Activated CD4-positive, alpha-beta memory T cell treated with anti-CD3 and anti-CD28 coated beads, Interleukin-2, amount 10 ng/mL, durations not matched to agents 7 days and 5 days (primary cell): ENCODE measurements around the gene TCF7L2. TPM values are rescaled to one million over a fixed set of nuclear protein-coding genes. Genes with fewer than 3 reads are reported as not detected.
A peak's percentile ranks its signal among the peaks of the same experiment; 100 is the strongest.
"Not testable (repeated sequence)": the region's sequence is repeated elsewhere in the genome, so short reads cannot be mapped to it uniquely, and the experiment has no call there.

Source experiments
- CTCF ChIA-PET: fragments of 350-600 bp; sonication (Branson Sonifier 250); formaldehyde crosslinking; loops from one replicate; lab custom pipeline; 2021; ENCODE audit warnings: antibody characterized with exemption, inconsistent platforms; lab: Charles Lee
- POLR2A ChIA-PET: fragments of 350-600 bp; sonication (Branson Sonifier 250); formaldehyde crosslinking; loops from one replicate; lab custom pipeline; 2021; ENCODE audit warnings: antibody characterized with exemption; lab: Charles Lee
- DNase-seq: peaks from one replicate; pipeline ENCODE4 v3.0.0-alpha.2; 2020
- H3K27ac Mint-ChIP-seq: one replicate; pipeline ENCODE4 v1.8.0; 2021; ENCODE audit warnings: mild to moderate bottlenecking, mixed read lengths
- H3K27me3 Mint-ChIP-seq: one replicate; pipeline ENCODE4 v1.8.0; 2021; ENCODE audit warnings: mixed read lengths
- H3K36me3 Mint-ChIP-seq: one replicate; pipeline ENCODE4 v1.8.0; 2021; ENCODE audit warnings: low read depth, mixed read lengths
- H3K4me1 Mint-ChIP-seq: one replicate; pipeline ENCODE4 v1.8.0; 2021; ENCODE audit warnings: mixed read lengths
- H3K4me3 Mint-ChIP-seq: one replicate; pipeline ENCODE4 v1.8.0; 2021; ENCODE audit warnings: mild to moderate bottlenecking, mixed read lengths
- H3K9me3 Mint-ChIP-seq: one replicate; pipeline ENCODE4 v1.8.0; 2021; ENCODE audit warnings: mixed read lengths
- total RNA-seq, 2 experiments: library from RNA; stranded (reverse); gene quantifications; one replicate each; pipeline ENCODE4 v1.2.3, GENCODE V29; 2021

Gene TCF7L2
- total RNA-seq, 2 experiments from 2014 or later, result 0.60 to 0.76 TPM

- CTCF ChIA-PET, result no interaction called here
- H3K27me3 Mint-ChIP-seq, result peaks cover 19% of the 10 kb centered on the region
- DNase-seq, result no peak
- H3K9me3 Mint-ChIP-seq, result no peaks in the 10 kb centered on the region
- H3K36me3 Mint-ChIP-seq, result no peaks in the 10 kb centered on the region
- no peak overlapping the region for H3K4me3 Mint-ChIP-seq
- peaks cover 5% of the 10 kb centered on the region for H3K4me1 Mint-ChIP-seq
- POLR2A ChIA-PET, result no interaction called here
- H3K27ac Mint-ChIP-seq, result no peak overlapping the region
Measured at GRCh38 chr10:113104047-113104446, 154.0 kb downstream of the TCF7L2 start.

- H3K4me3 Mint-ChIP-seq, result no peak overlapping the region
- ChIA-PET CTCF (interaction anchor here (0.6 kb wide), 1 partner anchor 222 kb away, joined by 3 read pairs; no protein-coding TSS in a partner anchor), POLR2A (no interaction called here)
- H3K27me3 Mint-ChIP-seq, result peaks cover 23% of the 10 kb centered on the region
- H3K4me1 Mint-ChIP-seq, result peaks cover 1% of the 10 kb centered on the region
- DNase-seq, result peak; percentile 27
- no peaks in the 10 kb centered on the region for H3K36me3 Mint-ChIP-seq
- no peak overlapping the region for H3K27ac Mint-ChIP-seq
- no peaks in the 10 kb centered on the region for H3K9me3 Mint-ChIP-seq
Measured at GRCh38 chr10:113108194-113108835, 158.3 kb downstream of the TCF7L2 start.

- Mint-ChIP-seq H3K4me1 (no peaks in the 10 kb centered on the region), H3K9me3 (no peaks in the 10 kb centered on the region), H3K4me3 (no peak overlapping the region), H3K36me3 (no peaks in the 10 kb centered on the region), H3K27me3 (peaks cover 21% of the 10 kb centered on the region), H3K27ac (no peak overlapping the region)
- CTCF ChIA-PET, result interaction anchor here (0.6 kb wide), 1 partner anchor 221 kb away, joined by 3 read pairs; no protein-coding TSS in a partner anchor
- no peak for DNase-seq
- POLR2A ChIA-PET, result no interaction called here
Measured at GRCh38 chr10:113108948-113109347, 158.9 kb downstream of the TCF7L2 start.

- not testable (repeated sequence) for H3K4me1 Mint-ChIP-seq, H3K9me3 Mint-ChIP-seq
Measured at GRCh38 chr10:113109482-113109881, 159.4 kb downstream of the TCF7L2 start.

GRCh38 chr10:113111260-113111659 lies 161.2 kb downstream of the TCF7L2 start:
- Mint-ChIP-seq H3K9me3 (no peaks in the 10 kb centered on the region), H3K27me3 (peaks cover 27% of the 10 kb centered on the region), H3K27ac (no peak overlapping the region), H3K36me3 (no peaks in the 10 kb centered on the region), H3K4me1 (no peaks in the 10 kb centered on the region), H3K4me3 (no peak overlapping the region)
- ChIA-PET CTCF (no interaction called here), POLR2A (no interaction called here)
- no peak for DNase-seq

More at GRCh38 chr10:113109482-113109881, 159.4 kb downstream of the TCF7L2 start:
- H3K4me3 Mint-ChIP-seq, H3K36me3 Mint-ChIP-seq, DNase-seq, H3K27ac Mint-ChIP-seq, POLR2A ChIA-PET: not testable (repeated sequence)
- CTCF ChIA-PET, result interaction anchor here (1.5 kb wide), 1 partner anchor 634 kb away, joined by 5 read pairs; no protein-coding TSS in a partner anchor
- H3K27me3 Mint-ChIP-seq, result peaks cover 25% of the 10 kb centered on the region

GRCh38 chr10:113111900-113112853 lies 162.1 kb downstream of the TCF7L2 start:
- POLR2A ChIA-PET, result no interaction called here
- CTCF ChIA-PET, result no interaction called here
- H3K27ac Mint-ChIP-seq, result no peak overlapping the region

GRCh38 chr10:113113241-113113640 lies 163.2 kb downstream of the TCF7L2 start:
- POLR2A ChIA-PET, result no interaction called here
- CTCF ChIA-PET, result no interaction called here
- no peaks in the 10 kb centered on the region for H3K36me3 Mint-ChIP-seq
- peaks cover 29% of the 10 kb centered on the region for H3K27me3 Mint-ChIP-seq
- no peaks in the 10 kb centered on the region for H3K4me1 Mint-ChIP-seq
- H3K9me3 Mint-ChIP-seq, result no peaks in the 10 kb centered on the region
- no peak overlapping the region for H3K27ac Mint-ChIP-seq
- no peak for DNase-seq
- H3K4me3 Mint-ChIP-seq, result no peak overlapping the region

More at GRCh38 chr10:113111900-113112853, 162.1 kb downstream of the TCF7L2 start:
- Mint-ChIP-seq H3K27me3 (peaks cover 26% of the 10 kb centered on the region), H3K9me3 (no peaks in the 10 kb centered on the region), H3K4me3 (no peak overlapping the region), H3K36me3 (no peaks in the 10 kb centered on the region), H3K4me1 (no peaks in the 10 kb centered on the region)
- DNase-seq, result no peak

- H3K27ac Mint-ChIP-seq, result no peak overlapping the region
- POLR2A ChIA-PET, result no interaction called here
- no peaks in the 10 kb centered on the region for H3K36me3 Mint-ChIP-seq
- DNase-seq, result no peak
- CTCF ChIA-PET, result no interaction called here
- peaks cover 28% of the 10 kb centered on the region for H3K27me3 Mint-ChIP-seq
- no peaks in the 10 kb centered on the region for H3K4me1 Mint-ChIP-seq
- no peaks in the 10 kb centered on the region for H3K9me3 Mint-ChIP-seq
- H3K4me3 Mint-ChIP-seq, result no peak overlapping the region
Measured at GRCh38 chr10:113113918-113114317, 163.9 kb downstream of the TCF7L2 start.

GRCh38 chr10:113115556-113115955 lies 165.5 kb downstream of the TCF7L2 start:
- no peaks in the 10 kb centered on the region for H3K36me3 Mint-ChIP-seq
- H3K4me3 Mint-ChIP-seq, result no peak overlapping the region
- no peaks in the 10 kb centered on the region for H3K4me1 Mint-ChIP-seq
- ChIA-PET CTCF (no interaction called here), POLR2A (no interaction called here)
- DNase-seq, result no peak
- H3K27me3 Mint-ChIP-seq, result peaks cover 27% of the 10 kb centered on the region
- no peaks in the 10 kb centered on the region for H3K9me3 Mint-ChIP-seq
- no peak overlapping the region for H3K27ac Mint-ChIP-seq

- Mint-ChIP-seq H3K27ac (no peak overlapping the region), H3K9me3 (no peaks in the 10 kb centered on the region), H3K4me3 (no peak overlapping the region), H3K36me3 (no peaks in the 10 kb centered on the region), H3K27me3 (peaks cover 34% of the 10 kb centered on the region), H3K4me1 (no peaks in the 10 kb centered on the region)
- ChIA-PET CTCF (no interaction called here), POLR2A (no interaction called here)
- no peak for DNase-seq
Measured at GRCh38 chr10:113118882-113119281, 168.8 kb downstream of the TCF7L2 start.

- CTCF ChIA-PET, result no interaction called here
Measured at GRCh38 chr10:113119801-113120200, 169.8 kb downstream of the TCF7L2 start.

GRCh38 chr10:113121153-113121552 lies 171.1 kb downstream of the TCF7L2 start:
- CTCF ChIA-PET, result no interaction called here
- Mint-ChIP-seq H3K27me3 (peaks cover 41% of the 10 kb centered on the region), H3K27ac (no peak overlapping the region), H3K4me1 (no peaks in the 10 kb centered on the region), H3K36me3 (no peaks in the 10 kb centered on the region), H3K4me3 (no peak overlapping the region), H3K9me3 (no peaks in the 10 kb centered on the region)
- DNase-seq, result no peak
- POLR2A ChIA-PET, result no interaction called here

More at GRCh38 chr10:113119801-113120200, 169.8 kb downstream of the TCF7L2 start:
- DNase-seq, result no peak
- Mint-ChIP-seq H3K27ac (no peak overlapping the region), H3K36me3 (no peaks in the 10 kb centered on the region), H3K27me3 (peaks cover 34% of the 10 kb centered on the region), H3K4me3 (no peak overlapping the region), H3K4me1 (no peaks in the 10 kb centered on the region), H3K9me3 (no peaks in the 10 kb centered on the region)
- POLR2A ChIA-PET, result no interaction called here

- Mint-ChIP-seq H3K9me3 (no peaks in the 10 kb centered on the region), H3K4me1 (peaks cover 4% of the 10 kb centered on the region), H3K4me3 (no peak overlapping the region), H3K36me3 (no peaks in the 10 kb centered on the region), H3K27me3 (peaks cover 50% of the 10 kb centered on the region), H3K27ac (no peak overlapping the region)
- CTCF ChIA-PET, result no interaction called here
- POLR2A ChIA-PET, result no interaction called here
- no peak for DNase-seq
Measured at GRCh38 chr10:113122947-113123346, 172.9 kb downstream of the TCF7L2 start.
